IPS-15b (cell line): ENCODE results near the gene B4GAT1.
"Not testable (repeated sequence)": the region's sequence is repeated elsewhere in the genome, so short reads cannot be mapped to it uniquely, and the experiment has no call there.

Source experiments
- H3K27me3 ChIP-seq: one replicate; pipeline ENCODE4 v1.6.1; 2013; ENCODE audit warnings: low read length; ENCODE audit not compliant: control insufficient read depth, insufficient read depth
- H3K36me3 ChIP-seq: one replicate; pipeline ENCODE4 v1.6.1; 2013; ENCODE audit warnings: low read length; ENCODE audit not compliant: control insufficient read depth, insufficient read depth
- H3K4me1 ChIP-seq: one replicate; pipeline ENCODE4 v1.6.1; 2013; ENCODE audit warnings: mild to moderate bottlenecking, low read length; ENCODE audit not compliant: control insufficient read depth, insufficient read depth
- H3K4me3 ChIP-seq: one replicate; pipeline ENCODE4 v1.5.1; 2013; ENCODE audit warnings: low read depth, low read length
- H3K9ac ChIP-seq: one replicate; pipeline ENCODE4 v1.6.1; 2013; ENCODE audit warnings: low read depth, mild to moderate bottlenecking, low read length
- H3K9me3 ChIP-seq: one replicate; pipeline ENCODE4 v1.6.1; 2013; ENCODE audit warnings: mild to moderate bottlenecking, low read length; ENCODE audit not compliant: control insufficient read depth, insufficient read depth

The B4GAT1 gene

DNA sequence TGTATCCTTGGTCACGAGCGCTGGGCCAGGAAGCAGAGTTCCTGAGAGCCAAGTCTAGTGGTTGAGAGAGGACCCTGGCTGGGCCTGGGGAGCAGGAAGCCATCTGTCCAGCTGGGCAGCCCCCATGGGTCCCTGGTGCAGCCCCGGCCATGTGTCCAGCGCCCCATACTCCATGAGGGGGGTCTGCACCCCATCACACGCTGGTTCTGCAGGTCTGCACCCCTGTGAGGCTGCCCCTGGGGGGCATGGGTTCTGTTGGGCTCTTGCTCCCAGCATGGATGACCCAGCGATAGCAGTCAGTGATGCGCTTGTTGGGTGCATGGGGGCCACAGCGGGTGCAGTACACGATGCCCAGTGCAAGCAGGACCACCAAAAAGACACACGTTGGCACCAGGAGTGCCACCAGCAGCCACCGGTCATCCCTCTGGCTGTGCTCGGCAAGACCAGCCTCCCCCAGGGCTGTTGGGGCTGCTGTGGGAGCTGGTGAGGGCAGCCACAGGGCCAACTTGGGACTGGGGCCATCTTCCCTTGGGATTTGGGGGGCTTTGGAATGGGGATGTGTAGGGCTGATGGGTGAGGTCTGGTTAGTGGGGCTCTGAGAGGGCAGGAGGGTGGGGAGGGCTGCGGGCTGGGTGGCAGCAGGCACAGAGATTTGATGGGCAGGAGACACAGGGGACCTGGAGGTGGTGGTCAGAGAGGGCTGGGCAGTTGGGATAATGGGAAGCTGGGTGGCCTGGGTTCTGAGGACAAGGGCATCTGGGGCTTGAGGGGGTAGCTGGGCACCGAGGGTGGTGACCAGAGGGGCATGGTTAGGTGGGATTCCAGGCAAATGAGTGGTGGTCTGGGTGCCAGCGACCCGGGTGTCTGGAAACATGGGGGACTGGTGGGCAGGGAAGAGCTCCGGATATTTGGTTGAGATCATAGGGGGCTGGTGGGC is 32.6 kb downstream of the B4GAT1 start:
- Histone ChIP-seq H3K4me3 (no peak overlapping the region), H3K27me3 (peaks cover 4% of the 10 kb centered on the region), H3K9ac (no peak overlapping the region), H3K9me3 (no peaks in the 10 kb centered on the region), H3K4me1 (peaks cover 17% of the 10 kb centered on the region), H3K36me3 (no peaks in the 10 kb centered on the region)

DNA sequence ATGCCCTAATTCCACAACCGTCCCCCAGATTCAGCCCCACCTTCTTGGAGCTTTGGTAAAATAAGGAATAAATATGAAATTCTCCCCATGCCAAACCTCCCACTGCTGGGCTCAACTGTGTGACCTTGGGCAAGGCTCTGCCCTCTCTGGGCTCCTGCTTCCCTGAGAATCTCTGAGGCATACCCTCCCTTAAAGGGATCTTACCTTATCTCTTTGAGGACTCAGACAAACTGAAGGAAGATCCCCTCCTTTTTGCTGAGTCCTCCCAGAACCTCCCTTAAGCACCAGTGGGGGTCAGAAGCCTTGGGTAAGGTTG is 33.3 kb downstream of the B4GAT1 start:
- H3K4me1 ChIP-seq: peaks cover 17% of the 10 kb centered on the region
- peak overlapping the region; percentile 60 for H3K9ac ChIP-seq
- H3K4me3 ChIP-seq: no peak overlapping the region
- H3K27me3 ChIP-seq: peaks cover 4% of the 10 kb centered on the region
- no peaks in the 10 kb centered on the region for H3K36me3 ChIP-seq
- no peaks in the 10 kb centered on the region for H3K9me3 ChIP-seq

DNA sequence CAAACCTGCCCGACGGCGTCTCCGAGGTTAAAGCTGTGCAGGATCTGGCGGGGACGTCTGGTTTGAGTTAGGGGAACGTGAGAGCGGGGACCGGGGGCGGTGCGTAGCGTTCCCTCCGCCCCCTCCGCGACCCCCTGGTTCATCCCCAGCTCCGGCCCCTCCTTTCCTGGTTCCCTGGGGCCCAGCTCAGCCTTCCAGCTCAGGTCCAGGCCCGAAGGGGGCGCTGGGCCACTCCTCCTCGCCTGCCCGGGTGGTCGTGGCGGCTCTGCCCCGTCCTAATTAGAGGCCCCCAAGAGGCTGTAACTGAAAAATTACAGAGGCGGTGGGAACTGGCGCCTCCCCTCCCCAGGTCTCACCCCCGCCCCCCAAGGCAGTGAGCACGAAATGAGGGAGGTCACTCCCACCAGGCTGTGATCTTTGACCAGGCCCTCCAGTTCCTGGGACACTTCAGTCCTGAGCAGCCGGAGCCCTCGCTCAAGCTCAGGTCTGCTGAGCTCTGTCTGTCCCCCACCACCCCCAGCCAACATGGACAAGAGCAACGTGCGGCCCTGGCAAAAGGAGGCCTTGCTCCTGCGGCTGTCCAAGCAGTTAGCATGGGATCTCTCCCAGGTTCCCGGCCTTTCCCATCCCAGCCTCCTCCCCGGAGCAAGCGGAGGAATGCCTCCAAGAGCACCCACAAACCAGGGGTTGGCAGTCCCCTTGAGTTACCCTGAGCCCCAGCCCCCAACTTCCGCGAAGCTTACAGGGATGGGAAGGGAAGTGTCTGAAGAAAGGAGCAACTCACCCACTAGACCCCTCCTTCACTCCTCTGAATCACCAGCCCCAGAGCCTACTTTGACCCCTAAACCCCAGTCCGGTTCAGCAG is 33.9 kb downstream of the B4GAT1 start:
- Histone ChIP-seq H3K9ac (peak overlapping the region; percentile 60), H3K4me1 (peaks cover 17% of the 10 kb centered on the region), H3K9me3 (no peaks in the 10 kb centered on the region), H3K4me3 (peak overlapping the region; percentile 65), H3K36me3 (no peaks in the 10 kb centered on the region), H3K27me3 (peaks cover 4% of the 10 kb centered on the region)

DNA sequence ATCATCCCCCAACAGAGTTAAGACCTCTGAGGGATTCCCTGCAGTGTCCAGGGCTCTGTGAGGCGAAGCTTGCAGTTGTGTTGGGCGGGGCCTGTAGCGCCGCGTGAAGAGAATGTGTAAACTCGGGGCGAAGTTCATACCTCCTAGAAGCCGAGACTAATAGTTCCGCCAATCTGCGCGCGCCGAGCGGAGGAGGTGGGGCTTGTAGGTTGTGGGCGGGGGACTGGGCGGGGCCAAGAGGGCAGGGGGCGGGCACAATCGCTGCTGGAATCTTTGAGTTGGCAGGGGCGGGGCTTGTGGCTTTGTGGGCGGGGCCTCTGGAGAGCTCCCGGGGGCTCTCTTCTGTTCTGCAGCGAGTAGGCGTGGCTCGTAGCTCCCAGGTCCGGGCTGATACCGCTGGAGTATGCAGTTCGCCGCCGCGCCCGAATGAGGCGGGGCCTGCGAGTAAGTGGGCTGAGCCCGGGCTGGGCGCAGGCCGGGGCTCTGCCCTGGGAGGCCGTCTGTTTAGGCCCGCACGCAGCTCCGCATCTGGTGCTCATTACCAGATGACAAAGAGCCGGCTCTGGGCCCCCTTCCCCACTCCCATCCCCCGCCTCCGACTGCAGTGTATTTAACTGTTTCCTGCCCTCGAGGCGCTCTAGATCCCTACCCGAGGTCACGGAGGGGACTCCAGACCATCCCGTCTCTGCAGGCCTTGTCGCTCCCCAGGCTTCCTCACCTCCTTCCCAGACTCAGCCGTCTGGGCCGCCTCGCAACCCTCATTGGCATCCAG is 34.7 kb downstream of the B4GAT1 start:
- H3K9ac ChIP-seq: no peak overlapping the region
- H3K4me1 ChIP-seq: peaks cover 9% of the 10 kb centered on the region

DNA sequence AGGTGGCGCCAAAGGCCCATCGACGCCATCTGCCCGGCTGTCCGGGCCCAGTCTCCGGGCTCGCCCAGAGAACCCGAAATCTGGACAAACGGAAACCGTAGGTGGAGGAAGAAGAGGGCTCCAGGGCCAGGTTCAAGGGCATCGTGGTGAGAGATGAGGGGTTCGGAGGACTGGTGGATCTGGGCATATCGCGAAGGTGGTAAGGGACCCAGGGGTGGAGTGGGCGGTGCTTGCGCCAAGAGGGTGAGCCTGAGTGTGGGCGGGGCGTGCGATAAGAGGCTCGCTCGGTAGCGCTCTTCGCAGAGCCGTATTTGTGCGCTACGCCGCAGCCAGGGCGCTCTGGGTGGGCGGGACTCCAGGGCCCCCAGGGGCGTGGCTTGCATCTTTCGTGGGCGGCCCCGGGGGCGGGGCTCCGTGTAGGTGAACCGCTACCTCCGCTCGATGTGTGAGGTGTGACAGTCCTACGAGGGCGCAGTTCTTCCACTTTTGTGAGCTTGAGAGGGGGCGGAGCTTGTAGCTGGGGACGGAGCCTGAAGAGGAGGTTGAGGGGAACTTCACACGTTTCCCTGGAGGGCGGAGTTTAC is 35.4 kb downstream of the B4GAT1 start:
- H3K4me1 ChIP-seq: peaks cover 9% of the 10 kb centered on the region
- H3K36me3 ChIP-seq: no peaks in the 10 kb centered on the region
- peak overlapping the region; percentile 26 for H3K9ac ChIP-seq
- peaks cover 4% of the 10 kb centered on the region for H3K27me3 ChIP-seq
- peak overlapping the region; percentile 84 for H3K4me3 ChIP-seq
- no peaks in the 10 kb centered on the region for H3K9me3 ChIP-seq

More for the DNA sequence above, 34.7 kb downstream of the B4GAT1 start:
- Histone ChIP-seq H3K27me3 (peaks cover 4% of the 10 kb centered on the region), H3K36me3 (no peaks in the 10 kb centered on the region), H3K9me3 (no peaks in the 10 kb centered on the region), H3K4me3 (peak overlapping the region; percentile 84)

DNA sequence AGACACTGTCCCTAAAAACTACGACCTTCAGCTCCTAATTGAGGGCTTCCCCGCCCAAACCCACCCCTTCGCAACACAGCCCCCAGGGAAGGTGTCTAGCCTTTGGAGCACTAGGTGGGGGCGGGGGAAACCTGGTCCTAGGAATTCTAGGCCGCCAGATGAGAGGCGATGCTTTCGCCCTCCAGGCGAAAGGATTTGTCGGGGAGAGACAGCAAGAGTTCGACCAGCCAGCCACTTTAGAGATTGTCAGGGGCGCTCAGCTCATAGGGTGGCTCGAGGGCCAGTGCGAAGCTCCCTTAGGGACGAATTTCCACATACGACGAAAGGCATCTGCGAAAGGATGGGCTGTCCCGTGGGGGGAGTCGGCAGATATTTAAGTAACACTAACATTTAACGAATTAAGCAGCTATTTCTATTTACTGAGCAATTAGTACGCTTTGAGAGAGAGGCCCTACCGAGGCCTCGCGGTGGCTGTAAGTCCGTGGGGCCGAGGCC is 35.9 kb downstream of the B4GAT1 start:
- Histone ChIP-seq H3K9ac (peak overlapping the region; percentile 26), H3K9me3 (no peaks in the 10 kb centered on the region), H3K27me3 (peaks cover 4% of the 10 kb centered on the region), H3K4me1 (peaks cover 9% of the 10 kb centered on the region), H3K36me3 (no peaks in the 10 kb centered on the region), H3K4me3 (peak overlapping the region; percentile 84)

DNA sequence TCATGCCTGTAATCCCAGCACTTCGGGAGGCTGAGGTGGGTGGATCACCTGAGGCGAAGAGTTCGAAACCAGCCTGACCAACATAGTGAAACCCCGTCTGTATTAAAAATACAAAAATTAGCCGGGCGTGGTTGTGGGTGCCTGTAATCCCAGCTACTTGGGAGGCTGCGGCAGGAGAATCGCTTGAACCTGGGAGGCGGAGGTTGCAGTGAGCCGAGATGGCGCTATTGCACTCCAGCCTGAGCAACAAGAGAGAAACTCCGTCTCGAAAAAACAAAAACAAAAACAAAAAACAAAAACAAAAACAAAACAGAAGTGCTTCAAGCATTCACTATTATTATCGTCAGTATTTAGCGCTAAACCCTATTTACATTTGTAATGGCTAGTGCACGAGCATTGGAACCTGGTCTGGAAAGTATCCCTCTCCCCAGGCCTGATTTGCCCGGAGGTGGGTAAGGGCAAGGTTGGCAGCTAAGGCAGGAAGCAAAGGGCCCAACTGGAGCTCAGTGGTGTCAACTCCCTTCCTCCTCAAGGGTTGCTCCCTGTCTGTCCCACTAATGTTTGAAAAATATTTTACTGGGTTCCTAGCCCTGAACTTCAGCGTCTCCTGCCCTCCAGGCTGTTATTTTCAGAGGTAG is 36.5 kb downstream of the B4GAT1 start:
- peak overlapping the region; percentile 84 for H3K4me3 ChIP-seq
- H3K9ac ChIP-seq, H3K9me3 ChIP-seq, H3K27me3 ChIP-seq, H3K36me3 ChIP-seq, H3K4me1 ChIP-seq: not testable (repeated sequence)

DNA sequence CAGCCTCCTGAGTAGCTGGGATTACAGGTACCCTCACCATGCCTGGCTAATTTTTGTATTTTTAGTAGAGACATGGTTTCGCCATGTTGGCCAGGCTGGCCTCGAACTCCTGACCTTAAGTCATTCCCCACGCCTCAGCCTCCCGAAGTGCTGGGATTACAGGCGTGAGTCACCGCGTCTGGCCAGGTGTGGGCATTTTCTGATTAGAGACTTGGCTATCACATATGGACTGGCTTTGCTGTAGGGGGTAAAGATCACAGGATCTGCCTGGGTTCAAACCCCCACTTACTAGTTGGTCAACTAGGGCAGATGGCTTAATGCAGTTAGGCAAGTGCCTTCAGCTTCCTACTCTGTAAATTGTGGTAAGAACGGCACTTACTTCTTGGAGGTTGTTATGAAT is 37.1 kb downstream of the B4GAT1 start:
- peaks cover 2% of the 10 kb centered on the region for H3K27me3 ChIP-seq
- H3K9me3 ChIP-seq: no peaks in the 10 kb centered on the region
- peaks cover 9% of the 10 kb centered on the region for H3K4me1 ChIP-seq
- no peak overlapping the region for H3K4me3 ChIP-seq
- H3K9ac ChIP-seq: no peak overlapping the region
- H3K36me3 ChIP-seq: no peaks in the 10 kb centered on the region

DNA sequence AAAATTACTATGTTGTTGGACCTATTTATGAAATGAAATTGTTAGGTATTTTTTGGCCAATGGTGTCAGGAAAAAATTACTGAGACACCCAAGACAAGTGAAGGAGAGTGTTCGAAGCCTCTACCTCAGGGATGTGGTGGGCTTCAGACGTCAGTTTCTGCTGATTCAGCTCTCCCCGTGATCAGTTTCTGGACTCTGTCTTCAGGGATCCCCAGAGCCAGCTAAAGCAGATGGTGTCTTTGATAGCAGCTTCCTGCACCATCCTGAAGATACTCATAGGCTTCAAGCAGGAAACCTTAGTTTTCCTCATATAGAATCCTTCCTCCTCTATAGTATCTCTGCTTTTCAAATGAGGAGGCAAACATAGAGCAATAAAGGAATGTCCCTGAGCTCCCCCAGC is 38.0 kb downstream of the B4GAT1 start:
- no peak overlapping the region for H3K4me3 ChIP-seq
- H3K9me3 ChIP-seq: no peaks in the 10 kb centered on the region
- H3K4me1 ChIP-seq: peaks cover 9% of the 10 kb centered on the region
- H3K9ac ChIP-seq: no peak overlapping the region
- H3K36me3 ChIP-seq: no peaks in the 10 kb centered on the region
- H3K27me3 ChIP-seq: peaks cover 2% of the 10 kb centered on the region

DNA sequence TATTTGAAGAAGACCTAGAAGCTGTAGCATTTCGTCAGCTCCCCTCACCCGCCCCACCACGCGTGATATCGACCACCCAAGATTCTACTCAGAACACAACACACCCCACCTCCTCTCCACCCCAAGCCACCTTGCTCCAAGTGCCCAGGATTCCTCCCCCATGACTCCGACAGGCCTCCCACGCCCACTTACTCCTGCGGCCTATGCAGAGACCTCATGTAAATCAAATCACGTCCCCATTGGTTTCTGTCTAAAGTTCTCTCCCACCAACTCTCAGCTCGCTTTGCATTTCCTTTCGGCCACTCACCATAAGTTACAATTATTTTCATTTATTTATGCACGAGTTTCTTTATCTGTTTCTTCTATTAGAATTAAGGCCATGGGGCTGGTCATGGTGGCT is 44.8 kb downstream of the B4GAT1 start:
- Histone ChIP-seq H3K4me1 (no peaks in the 10 kb centered on the region), H3K4me3 (no peak overlapping the region), H3K27me3 (no peaks in the 10 kb centered on the region), H3K36me3 (no peaks in the 10 kb centered on the region), H3K9me3 (no peaks in the 10 kb centered on the region), H3K9ac (no peak overlapping the region)

DNA sequence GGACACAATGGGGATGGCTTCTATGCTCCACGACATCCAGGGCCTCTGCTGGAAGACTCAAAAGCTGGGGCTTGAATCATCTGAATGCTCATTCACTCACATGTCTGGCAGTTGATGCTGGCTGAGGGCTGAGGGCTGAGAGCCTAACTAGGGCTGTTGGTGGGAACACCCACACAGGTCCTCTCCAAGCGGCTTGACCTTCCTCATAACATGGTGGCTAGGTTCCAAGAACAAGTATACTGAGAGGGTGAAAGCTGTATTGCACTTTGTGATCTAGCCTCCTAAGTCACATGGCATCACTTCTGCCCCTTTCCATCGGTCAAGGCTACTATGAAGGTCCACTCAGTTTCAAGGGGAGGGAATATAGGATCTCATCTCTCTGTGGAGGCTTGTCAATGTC is 48.2 kb downstream of the B4GAT1 start:
- no peaks in the 10 kb centered on the region for H3K9me3 ChIP-seq
- H3K4me3 ChIP-seq: no peak overlapping the region
- no peaks in the 10 kb centered on the region for H3K36me3 ChIP-seq
- no peaks in the 10 kb centered on the region for H3K27me3 ChIP-seq
- no peaks in the 10 kb centered on the region for H3K4me1 ChIP-seq
- no peak overlapping the region for H3K9ac ChIP-seq
